PC-3 (cell line): ENCODE data around the gene PRM2. TPM values are rescaled to one million over a fixed set of nuclear protein-coding genes. Genes with fewer than 3 reads are reported as not detected.

Experiments
- ATAC-seq: fragments of 200-7000 bp; cut with Tn5 transposase; 2 replicates; pipeline ENCODE4 v1.9.1; 2020; ENCODE audit warnings: mild to moderate bottlenecking, moderate library complexity
- BruUV-seq: library from RNA; stranded (reverse); fragments of 400-500 nt; replicated peaks from 2 replicates; lab custom pipeline; 2021; lab: Mats Ljungman, UMichigan
- CTCF ChIA-PET: fragments of 300-600 bp; sonication (Branson Sonifier 250); formaldehyde crosslinking; loops from one replicate; lab custom pipeline; 2022; ENCODE audit warnings: antibody characterized with exemption; lab: Charles Lee
- POLR2A ChIA-PET: fragments of 300-600 bp; sonication (Branson Sonifier 250); formaldehyde crosslinking; loops from one replicate; lab custom pipeline; 2022; ENCODE audit warnings: antibody characterized with exemption; ENCODE audit not compliant: unreplicated experiment; lab: Charles Lee
- DNase-seq: peaks from one replicate; pipeline ENCODE4 v3.0.0-alpha.2; 2015
- H2AFZ ChIP-seq: fragments of 300-600 bp; sonication (generic); 2 replicates; pipeline ENCODE4 v1.6.0; 2016; ENCODE audit warnings: antibody characterized with exemption, low read length
- H3F3A ChIP-seq: fragments of 300-600 bp; sonication (generic); one replicate; pipeline ENCODE4 v1.6.0; 2017; ENCODE audit warnings: antibody characterized with exemption, low read length, control low read depth, mild to moderate bottlenecking; ENCODE audit not compliant: unreplicated experiment
- H3K27ac ChIP-seq: fragments of 300-600 bp; sonication (generic); 2 replicates; pipeline ENCODE4 v1.5.1; 2016; ENCODE audit warnings: mild to moderate bottlenecking, low read length
- H3K27me3 ChIP-seq: fragments of 300-600 bp; sonication (generic); 2 replicates; pipeline ENCODE4 v1.6.1; 2016; ENCODE audit warnings: low read length, mixed read lengths
- H3K36me3 ChIP-seq: fragments of 300-600 bp; sonication (generic); 2 replicates; pipeline ENCODE4 v1.6.1; 2016; ENCODE audit warnings: low read depth, mixed run types, low read length, mixed read lengths
- H3K4me1 ChIP-seq: fragments of 300-600 bp; sonication (generic); 2 replicates; pipeline ENCODE4 v1.5.1; 2016; ENCODE audit warnings: low read length; ENCODE audit not compliant: insufficient read depth
- H3K4me2 ChIP-seq: fragments of 300-600 bp; sonication (generic); 2 replicates; pipeline ENCODE4 v1.6.0; 2016; ENCODE audit warnings: low read length
- H3K4me3 ChIP-seq: fragments of 300-600 bp; sonication (generic); 2 replicates; pipeline ENCODE4 v1.5.1; 2016; ENCODE audit warnings: mild to moderate bottlenecking, low read length, mixed read lengths
- H3K79me2 ChIP-seq: fragments of 300-600 bp; sonication (generic); 2 replicates; pipeline ENCODE4 v1.6.1; 2017; ENCODE audit warnings: low read length, mixed read lengths
- H3K9ac ChIP-seq: fragments of 300-600 bp; sonication (generic); 2 replicates; pipeline ENCODE4 v1.6.0; 2016; ENCODE audit warnings: mild to moderate bottlenecking, low read length
- H3K9me2 ChIP-seq: fragments of 300-600 bp; sonication (generic); replicated peaks from 2 replicates; pipeline ENCODE4 v1.6.1; 2016; ENCODE audit warnings: mixed run types, low read length, mixed read lengths
- H3K9me3 ChIP-seq: fragments of 300-600 bp; sonication (generic); 2 replicates; pipeline ENCODE4 v1.6.1; 2016; ENCODE audit warnings: low read length, mixed read lengths
- H4K20me1 ChIP-seq: fragments of 300-600 bp; sonication (generic); 2 replicates; pipeline ENCODE4 v1.6.1; 2016; ENCODE audit warnings: low read length, mixed read lengths
- EZH2 ChIP-seq: fragments of 300-600 bp; sonication (generic); IDR thresholded peaks from one replicate; pipeline ENCODE4 v1.6.1; 2017; ENCODE audit warnings: antibody characterized with exemption, mild to moderate bottlenecking, low read length; ENCODE audit not compliant: unreplicated experiment
- EZH2phosphoT487 ChIP-seq: fragments of 300-600 bp; sonication (generic); IDR thresholded peaks from 2 replicates; pipeline ENCODE4 v1.6.1; 2018; ENCODE audit warnings: mild to moderate bottlenecking, antibody characterized with exemption, low read length, borderline replicate concordance
- intact Hi-C: fragments of 100-400 bp; cut with micrococcal nuclease; formaldehyde crosslinking; loops from 2 replicates; pipeline ENCODE4 v1.9.0; 2023
- total RNA-seq: library from RNA; depleted of rRNA; stranded (reverse); fragments of >200 nt; gene quantifications from 2 replicates; pipeline ENCODE4 v1.2.3, GENCODE V29; 2014
- TF ChIP-seq, protein P1 (sequence below): fragments of 300-600 bp; sonication (generic); conservative IDR thresholded peaks from 2 replicates; pipeline ENCODE4 v1.5.1; 2017; ENCODE audit warnings: antibody characterized with exemption, low read depth, mild to moderate bottlenecking, low read length

Gene PRM2
- total RNA-seq, 1 experiment from 2014 or later, result not detected

- Histone ChIP-seq H3K36me3 (no peaks in the 10 kb centered on the region), H2AFZ (no peak overlapping the region), H3K4me3 (no peak overlapping the region), H3K4me1 (peaks cover 8% of the 10 kb centered on the region; the same call in 1 of the 2 replicates), H3K9me2 (no peaks in the 10 kb centered on the region), H3F3A (no peaks in the 10 kb centered on the region), H3K4me2 (no peak overlapping the region), H3K27me3 (no peaks in the 10 kb centered on the region), H3K27ac (no peak overlapping the region), H3K9ac (no peak overlapping the region), H3K9me3 (no peaks in the 10 kb centered on the region), H3K79me2 (no peaks in the 10 kb centered on the region), H4K20me1 (no peaks in the 10 kb centered on the region)
- DNase-seq, result no peak
- BruUV-seq, result no TSS peak
- TF ChIP-seq, protein P1, sequence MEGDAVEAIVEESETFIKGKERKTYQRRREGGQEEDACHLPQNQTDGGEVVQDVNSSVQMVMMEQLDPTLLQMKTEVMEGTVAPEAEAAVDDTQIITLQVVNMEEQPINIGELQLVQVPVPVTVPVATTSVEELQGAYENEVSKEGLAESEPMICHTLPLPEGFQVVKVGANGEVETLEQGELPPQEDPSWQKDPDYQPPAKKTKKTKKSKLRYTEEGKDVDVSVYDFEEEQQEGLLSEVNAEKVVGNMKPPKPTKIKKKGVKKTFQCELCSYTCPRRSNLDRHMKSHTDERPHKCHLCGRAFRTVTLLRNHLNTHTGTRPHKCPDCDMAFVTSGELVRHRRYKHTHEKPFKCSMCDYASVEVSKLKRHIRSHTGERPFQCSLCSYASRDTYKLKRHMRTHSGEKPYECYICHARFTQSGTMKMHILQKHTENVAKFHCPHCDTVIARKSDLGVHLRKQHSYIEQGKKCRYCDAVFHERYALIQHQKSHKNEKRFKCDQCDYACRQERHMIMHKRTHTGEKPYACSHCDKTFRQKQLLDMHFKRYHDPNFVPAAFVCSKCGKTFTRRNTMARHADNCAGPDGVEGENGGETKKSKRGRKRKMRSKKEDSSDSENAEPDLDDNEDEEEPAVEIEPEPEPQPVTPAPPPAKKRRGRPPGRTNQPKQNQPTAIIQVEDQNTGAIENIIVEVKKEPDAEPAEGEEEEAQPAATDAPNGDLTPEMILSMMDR, result no peak
- no peak for TF ChIP-seq EZH2phosphoT487
- no peak for TF ChIP-seq EZH2
- no peak for ATAC-seq
- ChIA-PET POLR2A (no interaction called here), CTCF (no interaction called here)
- intact Hi-C loops, result no loop called here
Measured at GRCh38 chr16:11316331-11317015, 40.2 kb upstream of the PRM2 start.

DNA sequence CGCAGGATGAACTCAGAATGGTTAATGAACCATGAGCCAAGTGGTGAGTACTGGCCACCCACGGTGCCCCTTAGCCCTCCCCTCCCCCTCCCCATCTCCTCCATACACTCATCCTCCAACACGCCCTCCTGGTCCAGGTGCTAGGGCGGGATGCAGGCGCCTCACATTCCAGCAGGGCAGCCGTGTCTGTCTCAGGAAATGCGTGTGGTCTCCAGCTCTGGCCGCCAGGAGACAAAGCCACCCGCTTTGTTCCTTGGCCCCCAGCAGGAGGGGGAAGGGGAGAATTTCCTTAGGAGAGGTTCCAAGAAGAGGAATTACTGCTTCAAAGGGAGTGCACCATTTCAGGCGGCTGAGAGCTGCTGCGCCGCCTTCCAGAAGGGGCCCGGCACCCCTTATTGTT is 39.2 kb upstream of the PRM2 start:
- POLR2A ChIA-PET, result no interaction called here
- no peak overlapping the region for H3K9ac ChIP-seq
- BruUV-seq, result no TSS peak

More for the DNA sequence above, 39.2 kb upstream of the PRM2 start:
- no peak overlapping the region for H3K27ac ChIP-seq
- intact Hi-C loops, result no loop called here
- H3K9me2 ChIP-seq, result no peaks in the 10 kb centered on the region
- H3K4me3 ChIP-seq, result no peak overlapping the region
- H3K36me3 ChIP-seq, result no peaks in the 10 kb centered on the region
- CTCF ChIA-PET, result no interaction called here
- H3F3A ChIP-seq, result no peaks in the 10 kb centered on the region
- no peaks in the 10 kb centered on the region for H4K20me1 ChIP-seq
- H3K27me3 ChIP-seq, result no peaks in the 10 kb centered on the region
- H3K4me2 ChIP-seq, result no peak overlapping the region
- TF ChIP-seq, protein P1, result no peak
- no peak for TF ChIP-seq EZH2
- no peak for TF ChIP-seq EZH2phosphoT487
- no peaks in the 10 kb centered on the region for H3K9me3 ChIP-seq
- H2AFZ ChIP-seq, result no peak overlapping the region
- no peaks in the 10 kb centered on the region for H3K79me2 ChIP-seq
- DNase-seq, result peak; percentile 12
- no peak for ATAC-seq
- H3K4me1 ChIP-seq, result peaks cover 8% of the 10 kb centered on the region; the same call in 1 of the 2 replicates
